ENCODE measurements around the gene CEP112. TPM values are rescaled to one million over a fixed set of nuclear protein-coding genes. Genes with fewer than 3 reads are reported as not detected.

The CEP112 gene
- polyA plus RNA-seq, 1 donor from 2014 or later: 6.0 TPM

DNA sequence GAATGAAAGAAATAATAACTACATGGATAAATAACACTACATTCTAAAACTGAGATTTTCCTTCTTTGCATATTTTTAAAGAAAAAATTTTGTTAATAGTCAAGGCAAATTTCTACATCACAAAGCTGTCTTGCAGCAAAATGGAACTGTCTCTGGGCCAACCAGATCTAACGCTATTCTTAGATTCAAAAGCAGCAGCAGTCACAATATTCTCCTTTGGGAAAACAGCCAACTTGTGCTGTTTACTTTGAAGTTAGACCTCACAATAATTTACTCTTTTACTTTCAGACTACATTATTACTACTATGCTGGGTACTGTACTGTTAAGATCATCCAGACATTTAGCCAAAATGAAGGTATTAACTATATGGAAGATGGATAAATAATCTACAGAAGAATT is 189.1 kb downstream of the CEP112 start:
- no peaks in the 10 kb centered on the region for H3K36me3 ChIP-seq (ENCODE audit: insufficient read depth, low read length)
- H3K9me2 ChIP-seq (ENCODE audit: insufficient read depth, low read length): no peaks in the 10 kb centered on the region
- peak overlapping the region; percentile 30 for H3K9ac ChIP-seq (ENCODE audit: low read length)
- H3K4me2 ChIP-seq (ENCODE audit: low read length): peak overlapping the region; percentile 38
- no peaks in the 10 kb centered on the region for H3K79me2 ChIP-seq (replicated peaks; ENCODE audit: insufficient read depth, low read length)
- H2AFZ ChIP-seq (ENCODE audit: low read depth, low read length): no peak overlapping the region
- H4K20me1 ChIP-seq (ENCODE audit: insufficient read depth): no peaks in the 10 kb centered on the region
- no peak for TF ChIP-seq EZH2 (IDR thresholded peaks at IDR 0.05; ENCODE audit: borderline replicate concordance, insufficient read depth, low read length, poor library complexity, severe bottlenecking)
- no peak for TF ChIP-seq RAD21 (conservative IDR thresholded peaks at IDR 0.05)
- TF ChIP-seq, protein P1, sequence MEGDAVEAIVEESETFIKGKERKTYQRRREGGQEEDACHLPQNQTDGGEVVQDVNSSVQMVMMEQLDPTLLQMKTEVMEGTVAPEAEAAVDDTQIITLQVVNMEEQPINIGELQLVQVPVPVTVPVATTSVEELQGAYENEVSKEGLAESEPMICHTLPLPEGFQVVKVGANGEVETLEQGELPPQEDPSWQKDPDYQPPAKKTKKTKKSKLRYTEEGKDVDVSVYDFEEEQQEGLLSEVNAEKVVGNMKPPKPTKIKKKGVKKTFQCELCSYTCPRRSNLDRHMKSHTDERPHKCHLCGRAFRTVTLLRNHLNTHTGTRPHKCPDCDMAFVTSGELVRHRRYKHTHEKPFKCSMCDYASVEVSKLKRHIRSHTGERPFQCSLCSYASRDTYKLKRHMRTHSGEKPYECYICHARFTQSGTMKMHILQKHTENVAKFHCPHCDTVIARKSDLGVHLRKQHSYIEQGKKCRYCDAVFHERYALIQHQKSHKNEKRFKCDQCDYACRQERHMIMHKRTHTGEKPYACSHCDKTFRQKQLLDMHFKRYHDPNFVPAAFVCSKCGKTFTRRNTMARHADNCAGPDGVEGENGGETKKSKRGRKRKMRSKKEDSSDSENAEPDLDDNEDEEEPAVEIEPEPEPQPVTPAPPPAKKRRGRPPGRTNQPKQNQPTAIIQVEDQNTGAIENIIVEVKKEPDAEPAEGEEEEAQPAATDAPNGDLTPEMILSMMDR (IDR thresholded peaks at IDR 0.05; ENCODE audit: poor library complexity, severe bottlenecking): no peak
- TF ChIP-seq SMC3 (conservative IDR thresholded peaks at IDR 0.05; ENCODE audit: poor library complexity): no peak
- TF ChIP-seq MXI1 (conservative IDR thresholded peaks at IDR 0.05; ENCODE audit: poor library complexity, severe bottlenecking): no peak
- TF ChIP-seq EP300 (conservative IDR thresholded peaks at IDR 0.05; ENCODE audit: poor library complexity, severe bottlenecking): no peak
- no peak for TF ChIP-seq TAF1 (IDR thresholded peaks at IDR 0.05; ENCODE audit: low read depth)
- peak overlapping the region; percentile 90 for H3K27ac ChIP-seq (ENCODE audit: low read length)
- no peaks in the 10 kb centered on the region for H3K27me3 ChIP-seq (ENCODE audit: insufficient read depth, low read depth, low read length)
- H3K9me3 ChIP-seq (ENCODE audit: low read length): no peaks in the 10 kb centered on the region
- H3K4me3 ChIP-seq (ENCODE audit: low read length): peak overlapping the region; percentile 1
- no peaks in the 10 kb centered on the region for H3F3A ChIP-seq (ENCODE audit: insufficient read depth, low read length, poor library complexity, severe bottlenecking)

DNA sequence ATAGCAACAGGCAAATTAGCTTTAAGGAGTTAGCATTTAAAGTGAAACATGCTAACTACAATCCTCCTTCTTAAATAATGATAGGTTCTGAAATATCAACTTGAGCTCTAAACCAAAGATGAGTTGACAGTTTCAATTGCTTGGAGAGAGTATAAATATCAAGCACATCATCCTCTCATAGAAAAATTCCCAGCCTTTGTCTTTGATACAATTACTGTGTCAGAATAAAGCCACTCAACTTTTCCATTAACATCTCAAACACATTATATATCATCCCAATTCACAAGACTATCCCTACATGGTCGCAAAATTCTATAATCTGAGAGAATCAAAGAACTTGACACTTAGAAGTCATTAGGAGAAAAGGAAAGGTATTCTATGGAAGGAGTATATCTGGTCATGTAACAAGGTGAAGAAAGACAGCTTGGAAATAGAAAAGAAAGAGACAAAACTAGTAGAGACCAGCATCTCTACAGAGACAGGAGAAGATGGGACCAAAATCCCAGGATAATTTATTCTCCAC is 189.8 kb downstream of the CEP112 start:
- H3F3A ChIP-seq (ENCODE audit: insufficient read depth, low read length, poor library complexity, severe bottlenecking): no peaks in the 10 kb centered on the region
- no peaks in the 10 kb centered on the region for H3K27me3 ChIP-seq (ENCODE audit: insufficient read depth, low read depth, low read length)
- H3K4me2 ChIP-seq (ENCODE audit: low read length): peak overlapping the region; percentile 38
- H3K4me3 ChIP-seq (ENCODE audit: low read length): peak overlapping the region; percentile 1
- H4K20me1 ChIP-seq (ENCODE audit: insufficient read depth): no peaks in the 10 kb centered on the region
- TF ChIP-seq, protein P2, sequence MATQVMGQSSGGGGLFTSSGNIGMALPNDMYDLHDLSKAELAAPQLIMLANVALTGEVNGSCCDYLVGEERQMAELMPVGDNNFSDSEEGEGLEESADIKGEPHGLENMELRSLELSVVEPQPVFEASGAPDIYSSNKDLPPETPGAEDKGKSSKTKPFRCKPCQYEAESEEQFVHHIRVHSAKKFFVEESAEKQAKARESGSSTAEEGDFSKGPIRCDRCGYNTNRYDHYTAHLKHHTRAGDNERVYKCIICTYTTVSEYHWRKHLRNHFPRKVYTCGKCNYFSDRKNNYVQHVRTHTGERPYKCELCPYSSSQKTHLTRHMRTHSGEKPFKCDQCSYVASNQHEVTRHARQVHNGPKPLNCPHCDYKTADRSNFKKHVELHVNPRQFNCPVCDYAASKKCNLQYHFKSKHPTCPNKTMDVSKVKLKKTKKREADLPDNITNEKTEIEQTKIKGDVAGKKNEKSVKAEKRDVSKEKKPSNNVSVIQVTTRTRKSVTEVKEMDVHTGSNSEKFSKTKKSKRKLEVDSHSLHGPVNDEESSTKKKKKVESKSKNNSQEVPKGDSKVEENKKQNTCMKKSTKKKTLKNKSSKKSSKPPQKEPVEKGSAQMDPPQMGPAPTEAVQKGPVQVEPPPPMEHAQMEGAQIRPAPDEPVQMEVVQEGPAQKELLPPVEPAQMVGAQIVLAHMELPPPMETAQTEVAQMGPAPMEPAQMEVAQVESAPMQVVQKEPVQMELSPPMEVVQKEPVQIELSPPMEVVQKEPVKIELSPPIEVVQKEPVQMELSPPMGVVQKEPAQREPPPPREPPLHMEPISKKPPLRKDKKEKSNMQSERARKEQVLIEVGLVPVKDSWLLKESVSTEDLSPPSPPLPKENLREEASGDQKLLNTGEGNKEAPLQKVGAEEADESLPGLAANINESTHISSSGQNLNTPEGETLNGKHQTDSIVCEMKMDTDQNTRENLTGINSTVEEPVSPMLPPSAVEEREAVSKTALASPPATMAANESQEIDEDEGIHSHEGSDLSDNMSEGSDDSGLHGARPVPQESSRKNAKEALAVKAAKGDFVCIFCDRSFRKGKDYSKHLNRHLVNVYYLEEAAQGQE (IDR thresholded peaks at IDR 0.05; ENCODE audit: borderline replicate concordance): peak; percentile 99
- TF ChIP-seq EZH2 (IDR thresholded peaks at IDR 0.05; ENCODE audit: borderline replicate concordance, insufficient read depth, low read length, poor library complexity, severe bottlenecking) (no peak), EP300 (conservative IDR thresholded peaks at IDR 0.05; ENCODE audit: poor library complexity, severe bottlenecking) (peak; percentile 93), POLR2AphosphoS5 (IDR thresholded peaks at IDR 0.05) (peak; percentile 44)
- no peaks in the 10 kb centered on the region for H3K79me2 ChIP-seq (replicated peaks; ENCODE audit: insufficient read depth, low read length)
- no peak overlapping the region for H2AFZ ChIP-seq (ENCODE audit: low read depth, low read length)
- H3K9ac ChIP-seq (ENCODE audit: low read length): peak overlapping the region; percentile 30
- H3K27ac ChIP-seq (ENCODE audit: low read length): peak overlapping the region; percentile 90
- H3K36me3 ChIP-seq (ENCODE audit: insufficient read depth, low read length): no peaks in the 10 kb centered on the region
- H3K9me3 ChIP-seq (ENCODE audit: low read length): no peaks in the 10 kb centered on the region
- H3K9me2 ChIP-seq (ENCODE audit: insufficient read depth, low read length): no peaks in the 10 kb centered on the region

Measured in neural cell (in vitro differentiated cells).